H1 (cell line): ENCODE results near the gene KRTAP10-4. TPM values are rescaled to one million over a fixed set of nuclear protein-coding genes. Genes with fewer than 3 reads are reported as not detected.
A peak's percentile ranks its signal among the peaks of the same experiment; 100 is the strongest.

Experiments used
- CTCF ChIA-PET: fragments of 300-600 bp; sonication (Branson Sonifier 250); formaldehyde crosslinking; loops from one replicate; lab custom pipeline; 2021; ENCODE audit not compliant: partially characterized antibody; lab: Charles Lee
- POLR2A ChIA-PET: fragments of 300-600 bp; sonication (Branson Sonifier 250); formaldehyde crosslinking; loops from one replicate; lab custom pipeline; 2021; ENCODE audit warnings: inconsistent platforms; ENCODE audit not compliant: partially characterized antibody; lab: Charles Lee
- DNase-seq, 2 experiments: peaks; one replicate each; pipeline versions ENCODE4 v3.0.0 to v3.0.0-alpha.2; 2010 to 2022; ENCODE audit warnings: low spot score in 2 of 2, low read depth in 1 of 2, mixed read lengths in 1 of 2
- FAIRE-seq: peaks from 2 replicates; lab custom pipeline; 2011; peaks lifted over from hg19 to GRCh38; lab: Jason Lieb, UNC
- H2AFZ ChIP-seq: 2 replicates; pipeline ENCODE4 v1.8.1; 2012; ENCODE audit warnings: low read length, inconsistent platforms
- H2AK5ac ChIP-seq: 2 replicates; pipeline ENCODE4 v1.6.1; 2013; ENCODE audit warnings: low read depth, low read length
- H2BK120ac ChIP-seq: replicated peaks from 2 replicates; pipeline ENCODE3; 2013; ENCODE audit warnings: low read depth, low read length, inconsistent platforms
- H2BK12ac ChIP-seq: 2 replicates; pipeline ENCODE4 v1.6.1; 2013; ENCODE audit warnings: low read depth, low read length
- H2BK15ac ChIP-seq: 2 replicates; pipeline ENCODE4 v1.6.1; 2013; ENCODE audit warnings: low read length
- H2BK20ac ChIP-seq: 2 replicates; pipeline ENCODE4 v1.6.1; 2013; ENCODE audit warnings: low read length
- H2BK5ac ChIP-seq: 2 replicates; pipeline ENCODE4 v1.6.1; 2013; ENCODE audit warnings: low read depth, low read length
- H3K14ac ChIP-seq: 2 replicates; pipeline ENCODE4 v1.6.1; 2013; ENCODE audit warnings: inconsistent platforms; ENCODE audit not compliant: insufficient read length
- H3K18ac ChIP-seq: 2 replicates; pipeline ENCODE4 v1.6.1; 2013; ENCODE audit warnings: low read length; ENCODE audit errors: extremely low read depth
- H3K23ac ChIP-seq: 2 replicates; pipeline ENCODE4 v1.6.1; 2013; ENCODE audit warnings: inconsistent platforms; ENCODE audit not compliant: insufficient read length
- H3K23me2 ChIP-seq: 2 replicates; pipeline ENCODE4 v1.6.1; 2013; ENCODE audit warnings: low read depth, low read length
- H3K27ac ChIP-seq: 2 replicates; pipeline ENCODE4 v1.6.1; 2011; ENCODE audit warnings: low read depth, low read length, inconsistent platforms
- H3K27me3 ChIP-seq, 4 experiments: replicated peaks in 1 of 4; 1 replicate in 1 of 4; 2 replicates in 3 of 4; pipeline versions ENCODE4 v1.6.1 to v1.8.1; 2011 to 2013; ENCODE audit warnings: low read length in 3 of 4, mild to moderate bottlenecking in 3 of 4, inconsistent platforms in 2 of 4, mixed read lengths in 2 of 4, moderate library complexity in 1 of 4; ENCODE audit not compliant: control insufficient read depth in 3 of 4, insufficient read depth in 3 of 4; ENCODE audit errors: extremely low read depth in 1 of 4
- H3K36me3 ChIP-seq, 4 experiments: 2 replicates each; pipeline versions ENCODE4 v1.6.1 to v1.8.1; 2011 to 2013; ENCODE audit warnings: mild to moderate bottlenecking in 4 of 4, low read length in 3 of 4, moderate library complexity in 2 of 4, control low read depth in 1 of 4, inconsistent platforms in 1 of 4; ENCODE audit not compliant: insufficient read depth in 4 of 4, control insufficient read depth in 2 of 4
- H3K4ac ChIP-seq: replicated peaks from 2 replicates; pipeline ENCODE3; 2013; ENCODE audit warnings: low read length, low read depth, mixed read lengths, inconsistent platforms; ENCODE audit not compliant: insufficient read length
- H3K4me1 ChIP-seq, 4 experiments: replicated peaks in 1 of 4; 1 replicate in 1 of 4; 2 replicates in 3 of 4; pipeline versions ENCODE4 v1.6.1 to v1.8.1; 2011 to 2013; ENCODE audit warnings: low read length in 3 of 4, inconsistent platforms in 2 of 4, mixed read lengths in 1 of 4; ENCODE audit not compliant: insufficient read depth in 4 of 4, control insufficient read depth in 3 of 4
- H3K4me2 ChIP-seq, 2 experiments: 2 replicates each; pipeline versions ENCODE4 v1.6.1 to v1.8.1; 2011 to 2013; ENCODE audit warnings: low read depth in 2 of 2, low read length in 2 of 2, control low read depth in 1 of 2, inconsistent platforms in 1 of 2, mild to moderate bottlenecking in 1 of 2; ENCODE audit not compliant: insufficient read depth in 1 of 2
- H3K4me3 ChIP-seq, 4 experiments: fragments of 200-600, 300-600 bp in 1 of 4; sonication (generic), shearing (Covaris generic), sonication (Bioruptor Twin) in 1 of 4; 2 replicates each; pipeline versions ENCODE4 v1.5.1 to v1.8.1; 2011 to 2016; ENCODE audit warnings: low read length in 4 of 4, low read depth in 3 of 4, control low read depth in 2 of 4, inconsistent platforms in 2 of 4, mild to moderate bottlenecking in 2 of 4, mixed read lengths in 1 of 4, moderate library complexity in 1 of 4; ENCODE audit not compliant: insufficient read depth in 2 of 4; ENCODE audit errors: extremely low read depth in 1 of 4
- H3K56ac ChIP-seq: replicated peaks from 2 replicates; pipeline ENCODE3; 2013; ENCODE audit warnings: low read depth, mild to moderate bottlenecking, mixed read lengths, low read length, inconsistent platforms; ENCODE audit not compliant: insufficient read length
- H3K79me1 ChIP-seq: 2 replicates; pipeline ENCODE4 v1.6.1; 2013; ENCODE audit warnings: low read depth, low read length, control low read depth
- H3K79me2 ChIP-seq, 2 experiments: 2 replicates each; pipeline versions ENCODE4 v1.6.1 to v1.8.1; 2012 to 2013; ENCODE audit warnings: low read length in 2 of 2, mild to moderate bottlenecking in 2 of 2, inconsistent platforms in 1 of 2; ENCODE audit not compliant: insufficient read depth in 2 of 2, control insufficient read depth in 1 of 2
- H3K9ac ChIP-seq, 4 experiments: replicated peaks in 1 of 4; 1 replicate in 1 of 4; 2 replicates in 3 of 4; pipeline versions ENCODE4 v1.6.1 to v1.8.1; 2011 to 2013; ENCODE audit warnings: low read depth in 3 of 4, low read length in 3 of 4, control low read depth in 2 of 4, mild to moderate bottlenecking in 2 of 4, moderate library complexity in 2 of 4, inconsistent platforms in 1 of 4; ENCODE audit errors: extremely low read depth in 1 of 4
- H3K9me3 ChIP-seq, 2 experiments: 2 replicates each; pipeline versions ENCODE4 v1.6.1 to v1.8.1; 2012 to 2013; ENCODE audit warnings: mild to moderate bottlenecking in 2 of 2, moderate library complexity in 2 of 2, control low read depth in 1 of 2, inconsistent platforms in 1 of 2, low read depth in 1 of 2, low read length in 1 of 2, mixed read lengths in 1 of 2; ENCODE audit not compliant: insufficient read depth in 2 of 2
- H4K20me1 ChIP-seq, 2 experiments: replicated peaks in 1 of 2; 2 replicates each; pipeline versions ENCODE3 to v1.8.1; 2011 to 2013; ENCODE audit warnings: inconsistent platforms in 2 of 2, low read length in 2 of 2, mild to moderate bottlenecking in 1 of 2; ENCODE audit not compliant: insufficient read depth in 2 of 2, control insufficient read depth in 1 of 2
- H4K5ac ChIP-seq: 2 replicates; pipeline ENCODE4 v1.6.1; 2013; ENCODE audit warnings: low read length, low read depth, mixed read lengths, inconsistent platforms; ENCODE audit not compliant: insufficient read length
- H4K8ac ChIP-seq: 2 replicates; pipeline ENCODE4 v1.8.0; 2013; ENCODE audit warnings: mild to moderate bottlenecking, moderate library complexity, low read length, inconsistent platforms; ENCODE audit not compliant: insufficient read depth; ENCODE audit errors: extremely low read depth
- H4K91ac ChIP-seq: replicated peaks from 2 replicates; pipeline ENCODE3; 2013; ENCODE audit warnings: low read length, mixed read lengths, inconsistent platforms; ENCODE audit not compliant: insufficient read length
- BCL11A ChIP-seq, 2 experiments: IDR thresholded peaks; one replicate each; pipeline ENCODE4 v1.6.1; 2011; ENCODE audit warnings: low read depth in 2 of 2, low read length in 2 of 2, mild to moderate bottlenecking in 2 of 2
- CTCF ChIP-seq, 3 experiments: IDR thresholded peaks; 1 replicate in 2 of 3; 2 replicates in 1 of 3; pipeline versions ENCODE4 v1.5.1 to v1.6.1; 2011; ENCODE audit warnings: low read length in 3 of 3, mild to moderate bottlenecking in 3 of 3, inconsistent platforms in 2 of 3, low read depth in 1 of 3, moderate library complexity in 1 of 3; ENCODE audit not compliant: insufficient read depth in 1 of 3; ENCODE audit errors: control extremely low read depth in 1 of 3
- KDM1A ChIP-seq: fragments of 200-600, 300-600 bp; sonication (generic); IDR thresholded peaks from 2 replicates; pipeline ENCODE4 v1.7.1; 2016; ENCODE audit warnings: mild to moderate bottlenecking, low read length, borderline replicate concordance
- USF2 ChIP-seq: IDR thresholded peaks from 2 replicates; pipeline ENCODE4 v1.6.1; 2011; ENCODE audit warnings: low read length, improper control_type of control experiment
- WGBS, 2 experiments: shearing (Covaris generic) in 1 of 2; methylation state at CpG; one replicate each; pipeline versions ENCODE4 v1.1.6 to v1.1.7; 2013 to 2015; ENCODE audit warnings: low lambda C conversion rate in 2 of 2, mixed read lengths in 2 of 2, inconsistent platforms in 1 of 2, low coverage in 1 of 2, missing lambda C conversion rate in 1 of 2; ENCODE audit not compliant: insufficient replicate concordance in 2 of 2, insufficient coverage in 1 of 2, insufficient read length in 1 of 2; ENCODE audit errors: extremely low coverage in 1 of 2, missing lambda C conversion rate in 1 of 2; 5-methylcytosine and 5-hydroxymethylcytosine counted together
- polyA plus RNA-seq, 7 experiments: library from polyadenylated mRNA; depleted of rRNA in 3 of 7; stranded (reverse) in 5 of 7; unstranded in 2 of 7; fragments of >200 nt in 5 of 7; fragments of 200-250 nt in 2 of 7; gene quantifications; 1 replicate in 5 of 7; 2 replicates in 1 of 7; 4 replicates in 1 of 7; pipeline versions ENCODE4 v1.2.1 to v1.2.3, GENCODE V29; 2011 to 2013; ENCODE audit warnings: missing spikeins in 2 of 7, mixed read lengths in 2 of 7
- total RNA-seq: library from RNA; stranded (reverse); fragmentation: NEBNext Ultra II Directional; extraction: Animal tissue kit (Norgen Biotek cat#: 25700); gene quantifications from 2 replicates; pipeline ENCODE4 v1.2.1, GENCODE V29; 2021

Gene KRTAP10-4
- total and polyA plus RNA-seq, 2 of the 8 experiments (the other 6 are each of a cell fraction or from before 2014, with no cell fraction given) = not detected

GRCh38 chr21:44574457-44575306, 1.2 kb downstream of the KRTAP10-4 start:
- Histone ChIP-seq H2BK20ac (peak overlapping the region; percentile 48; the same call in 1 of the 2 replicates), H3K27ac (no peak overlapping the region), H3K4ac (no peak overlapping the region), H3K27me3 (no peaks in the 10 kb centered on the region; a peak in 1 of 7 replicates), H3K36me3 (no peaks in the 10 kb centered on the region), H3K18ac (no peak overlapping the region), H3K4me3 (no peak overlapping the region), H3K9ac (no peak overlapping the region), H3K14ac (no peak overlapping the region), H3K23ac (no peak overlapping the region), H3K79me1 (no peaks in the 10 kb centered on the region), H4K20me1 (no peaks in the 10 kb centered on the region), H2AK5ac (no peak overlapping the region), H3K9me3 (peaks cover 13% of the 10 kb centered on the region in 2 experiments; a peak in 3 of 4 replicates), H2AFZ (no peak overlapping the region), H2BK5ac (no peak overlapping the region), H4K8ac (no peak overlapping the region), H3K23me2 (no peaks in the 10 kb centered on the region; the same call in 1 of the 2 replicates), H3K56ac (no peak overlapping the region), H3K4me1 (peaks cover 0 to 8% (median 0%) of the 10 kb centered on the region in 4 experiments; a peak in 1 of 7 replicates), H2BK15ac (no peak overlapping the region), H2BK120ac (no peak overlapping the region), H2BK12ac (0 out of 2 replicates have a peak overlapping the region, but pooled peaks have one; percentile 17), H4K91ac (no peak overlapping the region), H3K4me2 (no peak overlapping the region; a peak in 1 of 4 replicates), H4K5ac (no peak overlapping the region), H3K79me2 (no peaks in the 10 kb centered on the region)
- CTCF ChIA-PET = interaction anchor here (0.7 to 1.4 kb wide), 7 partner anchors 9 to 231 kb away, joined by 3 to 6 read pairs (median 4); no protein-coding TSS in a partner anchor
- FAIRE-seq (no peak), DNase-seq (peak in 1 of 2 experiments; percentile 52)
- WGBS, 2 experiments = 76% methylated on average over 21 of the region's 21 CpGs; no CpG with 5 or more reads in 1 of the 2 experiments
- TF ChIP-seq USF2 (no peak), CTCF (IDR thresholded peaks at IDR 0.05; ENCODE audit: control extremely low read depth in 1 of 3, insufficient read depth in 1 of 3, low read depth in 1 of 3, low read length in 3 of 3) (peak; percentile 3 to 7 (median 5); a peak in 3 of 4 replicates), KDM1A (peak; percentile 53; the same call in 1 of the 2 replicates), BCL11A (IDR thresholded peaks at IDR 0.05; ENCODE audit: low read depth in 2 of 2, low read length in 2 of 2) (no peak)
- POLR2A ChIA-PET = interaction anchor here (0.6 to 0.9 kb wide), 2 partner anchors 14 to 449 kb away, joined by 3 read pairs; no protein-coding TSS in a partner anchor
